Panc1 (cell line): ENCODE data around the gene LGI4. TPM values are rescaled to one million over a fixed set of nuclear protein-coding genes. Genes with fewer than 3 reads are reported as not detected.

Experiments used
- ATAC-seq: fragments of 200-7000 bp; cut with Tn5 transposase; 2 replicates; pipeline ENCODE4 v1.9.1; 2020; ENCODE audit warnings: mild to moderate bottlenecking, moderate library complexity
- BruUV-seq: library from RNA; stranded (reverse); fragments of 400-500 nt; replicated peaks from 2 replicates; lab custom pipeline; 2021; lab: Mats Ljungman, UMichigan
- CTCF ChIA-PET: fragments of 300-600 bp; sonication (Branson Sonifier 250); formaldehyde crosslinking; loops from one replicate; lab custom pipeline; 2022; ENCODE audit warnings: antibody characterized with exemption; lab: Charles Lee
- POLR2A ChIA-PET: fragments of 300-600 bp; sonication (Branson Sonifier 250); formaldehyde crosslinking; loops from one replicate; lab custom pipeline; 2022; ENCODE audit warnings: antibody characterized with exemption; lab: Charles Lee
- DNase-seq: peaks from one replicate; pipeline ENCODE4 v3.0.0-alpha.2; 2010; ENCODE audit warnings: low read depth, low spot score
- H3K27ac ChIP-seq: 2 replicates; pipeline ENCODE4 v1.5.1; 2011; ENCODE audit warnings: mild to moderate bottlenecking, low read length, inconsistent platforms
- H3K27me3 ChIP-seq: fragments of 200-500 bp; sonication (Bioruptor generic); 2 replicates; pipeline ENCODE4 v1.6.0; 2014; ENCODE audit warnings: low read length, inconsistent platforms; ENCODE audit not compliant: control insufficient read depth, insufficient read depth
- H3K36me3 ChIP-seq: fragments of 200-500 bp; sonication (Bioruptor generic); 2 replicates; pipeline ENCODE4 v1.5.1; 2014; ENCODE audit warnings: inconsistent platforms, mild to moderate bottlenecking, low read length, moderate library complexity; ENCODE audit not compliant: control insufficient read depth, insufficient read depth
- H3K4me1 ChIP-seq: 2 replicates; pipeline ENCODE4 v1.5.1; 2011; ENCODE audit warnings: inconsistent platforms, mild to moderate bottlenecking, low read length, moderate library complexity; ENCODE audit not compliant: control insufficient read depth, insufficient read depth
- H3K4me3 ChIP-seq, 2 experiments: 2 replicates each; pipeline ENCODE4 v1.5.1; 2011 to 2012; ENCODE audit warnings: low read depth in 2 of 2, low read length in 2 of 2, mild to moderate bottlenecking in 2 of 2, inconsistent platforms in 1 of 2, moderate library complexity in 1 of 2
- H3K9me3 ChIP-seq: fragments of 200-500 bp; sonication (Bioruptor generic); 2 replicates; pipeline ENCODE4 v1.5.1; 2014; ENCODE audit warnings: low read depth, mild to moderate bottlenecking, inconsistent platforms, low read length, moderate library complexity; ENCODE audit not compliant: control insufficient read depth, insufficient read depth
- CTCF ChIP-seq: fragments of 450-650 bp; IDR thresholded peaks from 2 replicates; pipeline ENCODE4 v1.5.1; 2017; ENCODE audit warnings: mild to moderate bottlenecking
- POLR2AphosphoS5 ChIP-seq: IDR thresholded peaks from 2 replicates; pipeline ENCODE4 v1.6.1; 2012; ENCODE audit warnings: mild to moderate bottlenecking, low read depth, low read length, moderate library complexity
- REST ChIP-seq, 2 experiments: IDR thresholded peaks; 2 replicates each; pipeline ENCODE4 v1.6.1; 2011 to 2012; ENCODE audit warnings: low read depth in 2 of 2, control low read depth in 1 of 2, low read length in 1 of 2, mild to moderate bottlenecking in 1 of 2, moderate library complexity in 1 of 2; ENCODE audit not compliant: insufficient read depth in 1 of 2
- SIN3A ChIP-seq: IDR thresholded peaks from 2 replicates; pipeline ENCODE4 v1.6.1; 2012; ENCODE audit warnings: low read depth, mild to moderate bottlenecking, low read length, moderate library complexity, borderline replicate concordance; ENCODE audit not compliant: insufficient read depth
- TCF7L2 ChIP-seq: IDR thresholded peaks from 2 replicates; pipeline ENCODE4 v1.6.1; 2011; ENCODE audit warnings: mild to moderate bottlenecking, low read depth, low read length, inconsistent platforms
- in situ Hi-C: cut with HindIII; loops from 2 replicates; pipeline ENCODE4 v1.10.0; 2016; ENCODE audit warnings: low sequenced_read_pairs, low pct_unique_long_range_greater_than_20kb
- intact Hi-C: fragments of 100-400 bp; cut with micrococcal nuclease; formaldehyde crosslinking; loops from one replicate; pipeline ENCODE4 v1.10.0; 2022; ENCODE audit not compliant: unreplicated experiment
- total RNA-seq: library from RNA; stranded (reverse); gene quantifications from one replicate; pipeline ENCODE4 v1.2.1, GENCODE V29; 2021; ENCODE audit not compliant: unreplicated experiment

LGI4 gene
- total RNA-seq, 1 experiment from 2014 or later = 0.18 TPM

GRCh38 chr19:35162471-35163326 lies 27.8 kb upstream of the LGI4 start:
- Histone ChIP-seq H3K27me3 (no peaks in the 10 kb centered on the region), H3K27ac (no peak overlapping the region), H3K4me1 (no peaks in the 10 kb centered on the region), H3K36me3 (no peaks in the 10 kb centered on the region), H3K4me3 (no peak overlapping the region), H3K9me3 (peaks cover 33% of the 10 kb centered on the region; the same call in 1 of the 2 replicates)
- DNase-seq = no peak
- POLR2A ChIA-PET = no interaction called here
- ATAC-seq = no peak
- TF ChIP-seq CTCF (no peak), TCF7L2 (no peak), REST (IDR thresholded peaks at IDR 0.05; ENCODE audit: insufficient read depth in 1 of 2, low read depth in 2 of 2, low read length in 1 of 2) (no peak), SIN3A (no peak), POLR2AphosphoS5 (no peak)
- intact Hi-C loops = no loop called here
- CTCF ChIA-PET = no interaction called here
- in situ Hi-C loops = no loop called here
- no TSS peak for BruUV-seq

- no peak overlapping the region for H3K4me3 ChIP-seq
- peaks cover 26% of the 10 kb centered on the region; the same call in 1 of the 2 replicates for H3K9me3 ChIP-seq
- ATAC-seq (no peak), DNase-seq (no peak)
- H3K4me1 ChIP-seq = no peaks in the 10 kb centered on the region
- BruUV-seq = no TSS peak
- in situ Hi-C loops = no loop called here
- ChIA-PET CTCF (interaction anchor here (0.6 kb wide), 1 partner anchor 27 kb away, joined by 3 read pairs; the partner anchor contains the start of gene LGI4), POLR2A (no interaction called here)
- TF ChIP-seq CTCF = no peak
- no peak for TF ChIP-seq TCF7L2
- no peak for TF ChIP-seq SIN3A
- TF ChIP-seq POLR2AphosphoS5 = no peak
- TF ChIP-seq REST (IDR thresholded peaks at IDR 0.05; ENCODE audit: insufficient read depth in 1 of 2, low read depth in 2 of 2, low read length in 1 of 2) = no peak
- no peaks in the 10 kb centered on the region for H3K27me3 ChIP-seq
- H3K27ac ChIP-seq = no peak overlapping the region
- intact Hi-C loops = no loop called here
- no peaks in the 10 kb centered on the region for H3K36me3 ChIP-seq
Measured at GRCh38 chr19:35161434-35161743, 26.5 kb upstream of the LGI4 start.
